CD4-positive, alpha-beta T cell treated with Interleukin-15 for 1 hour (primary cell): ENCODE results near the gene TMEM239.

Source experiments
- DNase-seq: peaks from one replicate; pipeline ENCODE4 v3.0.0-alpha.2; 2020

TMEM239 gene

GRCh38 chr20:2859330-2860121 lies 43.4 kb downstream of the TMEM239 start:
- no peak for DNase-seq

- DNase-seq: no peak
These were observed 48.5 kb downstream of the TMEM239 start for GRCh38 chr20:2864626-2865025.

GRCh38 chr20:2865101-2865500 lies 48.9 kb downstream of the TMEM239 start:
- DNase-seq: no peak

- peak; percentile 29 for DNase-seq
These were observed 49.5 kb downstream of the TMEM239 start for GRCh38 chr20:2865630-2866029.

- DNase-seq: no peak
These were observed 50.1 kb downstream of the TMEM239 start for GRCh38 chr20:2866236-2866635.

- DNase-seq: no peak
These were observed 51.1 kb downstream of the TMEM239 start for GRCh38 chr20:2867081-2867864.
